Transverse colon (tissue), 4 donors: ENCODE measurements around the gene RAPGEF2. TPM values are rescaled to one million over a fixed set of nuclear protein-coding genes. Genes with fewer than 3 reads are reported as not detected.
"Not testable (repeated sequence)": the region's sequence is repeated elsewhere in the genome, so short reads cannot be mapped to it uniquely, and the experiment has no call there.

Experiments
- DNase-seq: peaks from one replicate; pipeline ENCODE4 v3.0.0-alpha.2; 2019
- H3K27ac ChIP-seq, 4 donors: fragments of 200-600 bp; sonication (generic); 2 replicates each; pipeline ENCODE4 v1.5.1; 2016 to 2018; ENCODE audit warnings: inconsistent platforms in 4 of 4
- H3K27me3 ChIP-seq: fragments of 200-600 bp; sonication (generic); 2 replicates; pipeline ENCODE4 v1.5.1; 2017; ENCODE audit warnings: inconsistent platforms
- H3K36me3 ChIP-seq, 4 donors: fragments of 200-600 bp; sonication (generic); 2 replicates each; pipeline ENCODE4 v1.5.1; 2017 to 2019; ENCODE audit warnings: inconsistent platforms in 4 of 4
- H3K4me1 ChIP-seq, 4 donors: fragments of 200-600 bp; sonication (generic); 2 replicates each; pipeline ENCODE4 v1.5.1; 2017 to 2020; ENCODE audit warnings: inconsistent platforms in 4 of 4
- H3K4me3 ChIP-seq, 4 donors: fragments of 200-600 bp; sonication (generic); 1 replicate in 1 of 4; 2 replicates in 3 of 4; pipeline versions ENCODE4 v1.5.1 to v1.6.1; 2017 to 2019; ENCODE audit warnings: inconsistent platforms in 4 of 4
- H3K9me3 ChIP-seq, 2 donors: fragments of 200-600 bp; sonication (generic); 2 replicates each; pipeline ENCODE4 v1.5.1; 2017 to 2019; ENCODE audit warnings: inconsistent platforms in 2 of 2
- CTCF ChIP-seq, 5 experiments: fragments of 200-600 bp in 3 of 5; fragments of 450-650 bp in 2 of 5; sonication (generic) in 3 of 5; IDR thresholded peaks; 1 replicate in 2 of 5; 2 replicates in 3 of 5; pipeline ENCODE4 v1.5.1; 2016 to 2017; ENCODE audit warnings: antibody characterized with exemption in 5 of 5, inconsistent platforms in 3 of 5, mild to moderate bottlenecking in 2 of 5, moderate library complexity in 1 of 5
- EP300 ChIP-seq: sonication (generic); formaldehyde crosslinking; IDR thresholded peaks from one replicate; pipeline ENCODE4 v1.6.1; 2017; ENCODE audit warnings: antibody characterized with exemption, low read depth
- POLR2A ChIP-seq: fragments of 450-650 bp; IDR thresholded peaks from one replicate; pipeline ENCODE4 v1.6.1; 2016; ENCODE audit warnings: antibody characterized with exemption, mild to moderate bottlenecking, moderate library complexity
- POLR2AphosphoS5 ChIP-seq, 3 donors: sonication (generic); formaldehyde crosslinking; IDR thresholded peaks; one replicate each; pipeline ENCODE4 v1.6.1; 2016; ENCODE audit warnings: antibody characterized with exemption in 3 of 3
- WGBS, 2 donors: methylation state at CpG; one replicate each; pipeline ENCODE4 v1.1.5; 2018; ENCODE audit warnings: low coverage in 1 of 2; 5-methylcytosine and 5-hydroxymethylcytosine counted together
- in situ Hi-C, 4 donors: fragments of 200-750 bp; cut with MboI; loops; one replicate each; pipeline versions ENCODE4 v1.15.0 to v1.15.1; 2017; ENCODE audit warnings: low sequenced_read_pairs in 3 of 4, low pct_ligation_motif_present in 1 of 4, low pct_unique_long_range_greater_than_20kb in 1 of 4
- intact Hi-C: fragments of 100-400 bp; cut with DNase I; formaldehyde crosslinking; loops from one replicate; pipeline ENCODE4 v1.15.1; 2023; ENCODE audit warnings: low total_unique reads
- total RNA-seq, 4 donors: library from RNA; depleted of rRNA; stranded (reverse); fragments of >200 nt; gene quantifications; one replicate each; pipeline ENCODE4 v1.1.0, GENCODE V29; 2016

The RAPGEF2 gene
- total RNA-seq, 4 donors from 2014 or later: 23.3 to 64.8 (median 49.6) TPM

DNA sequence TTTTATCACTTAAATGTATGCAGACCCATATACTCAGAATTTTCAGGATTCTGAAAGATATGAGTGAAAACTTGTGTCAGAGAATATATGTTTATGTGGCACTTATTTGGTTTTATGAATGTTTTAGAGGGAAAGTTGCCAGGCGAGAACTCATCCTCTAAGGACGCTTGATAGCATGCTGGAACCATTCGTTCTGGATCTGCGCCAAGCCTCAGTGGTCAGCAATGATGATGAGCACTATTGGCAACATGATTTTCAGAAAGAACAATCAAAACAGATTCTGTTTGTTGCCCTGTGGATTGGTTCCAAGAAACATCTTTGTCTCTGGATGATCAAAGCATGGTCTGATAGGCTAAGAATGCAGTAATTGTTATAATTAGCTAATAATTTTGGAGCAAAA, 32.1 kb upstream of the RAPGEF2 start:
- Histone ChIP-seq H3K27me3 (no peaks in the 10 kb centered on the region), H3K4me1 (peaks cover 0 to 15% (median 6%) of the 10 kb centered on the region in 4 donors), H3K9me3 (no peaks in the 10 kb centered on the region), H3K4me3 (no peak overlapping the region), H3K36me3 (no peaks in the 10 kb centered on the region), H3K27ac (peak overlapping the region in 2 of 4 donors; percentile 43 to 51)
- 76 to 82% methylated on average over 2 to 4 of the region's 4 CpGs for WGBS, 2 donors
- intact Hi-C loops (no loop called here), in situ Hi-C loops (no loop called here)
- DNase-seq: no peak
- TF ChIP-seq POLR2AphosphoS5 (IDR thresholded peaks at IDR 0.05) (no peak), EP300 (no peak), POLR2A (no peak), CTCF (IDR thresholded peaks at IDR 0.05) (no peak)

- H3K9me3 ChIP-seq: no peaks in the 10 kb centered on the region
- no peaks in the 10 kb centered on the region for H3K27me3 ChIP-seq
- peak overlapping the region; percentile 10 to 51 (median 35) for H3K27ac ChIP-seq
- peaks cover 0 to 15% (median 6%) of the 10 kb centered on the region in 4 donors for H3K4me1 ChIP-seq
- no peak for DNase-seq
- 14 to 34% methylated on average over 1 of the region's 1 CpG for WGBS, 2 donors
- H3K36me3 ChIP-seq: no peaks in the 10 kb centered on the region
- TF ChIP-seq POLR2AphosphoS5 (IDR thresholded peaks at IDR 0.05): no peak
- TF ChIP-seq EP300: no peak
- TF ChIP-seq CTCF (IDR thresholded peaks at IDR 0.05): no peak
- TF ChIP-seq POLR2A: no peak
- H3K4me3 ChIP-seq: no peak overlapping the region
- intact Hi-C loops: no loop called here
- in situ Hi-C loops: no loop called here
Measured at GRCh38 chr4:159071178-159071968, 31.5 kb upstream of the RAPGEF2 start.

- no peak for DNase-seq
- no peak for TF ChIP-seq POLR2AphosphoS5 (IDR thresholded peaks at IDR 0.05)
- no peak for TF ChIP-seq POLR2A
- no peak for TF ChIP-seq EP300
- no peak for TF ChIP-seq CTCF (IDR thresholded peaks at IDR 0.05)
- in situ Hi-C loops (no loop called here), intact Hi-C loops (no loop called here)
- Histone ChIP-seq H3K4me1 (peaks cover 0 to 15% (median 6%) of the 10 kb centered on the region in 4 donors), H3K27ac (peak overlapping the region; percentile 10 to 51 (median 35)), H3K4me3 (no peak overlapping the region), H3K36me3 (no peaks in the 10 kb centered on the region), H3K9me3 (no peaks in the 10 kb centered on the region), H3K27me3 (no peaks in the 10 kb centered on the region)
- WGBS, 2 donors: 94 to 97% methylated on average over 6 of the region's 6 CpGs
Measured at GRCh38 chr4:159071969-159072765, 30.7 kb upstream of the RAPGEF2 start.

DNA sequence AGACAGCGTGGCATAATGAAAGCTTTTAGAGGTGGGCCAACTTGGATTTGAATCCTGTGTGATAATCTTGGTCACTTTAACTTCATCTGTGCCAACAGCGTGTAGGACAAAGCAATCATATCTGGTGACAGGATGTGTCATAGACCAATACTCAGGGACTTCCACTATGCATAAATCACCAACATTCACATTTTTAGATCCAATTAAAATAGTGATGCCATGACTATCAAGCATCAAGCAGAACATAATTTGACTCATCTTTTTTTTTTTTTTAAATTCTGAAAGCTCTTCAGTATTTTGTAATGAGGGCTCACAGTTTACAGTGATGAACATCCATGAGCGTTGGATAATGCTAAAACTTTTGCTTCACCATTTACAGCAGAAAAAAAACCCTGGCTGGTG, 27.3 kb upstream of the RAPGEF2 start:
- in situ Hi-C loops: no loop called here
- DNase-seq: no peak
- TF ChIP-seq POLR2AphosphoS5 (IDR thresholded peaks at IDR 0.05) (no peak), POLR2A (no peak), CTCF (IDR thresholded peaks at IDR 0.05) (no peak), EP300 (no peak)
- peaks cover 0 to 20% (median 6%) of the 10 kb centered on the region in 4 donors for H3K4me1 ChIP-seq
- no peak overlapping the region for H3K4me3 ChIP-seq
- H3K27me3 ChIP-seq: no peaks in the 10 kb centered on the region
- 62 to 63% methylated on average over 3 of the region's 3 CpGs for WGBS, 2 donors
- H3K27ac ChIP-seq: no peak overlapping the region
- intact Hi-C loops: no loop called here
- no peaks in the 10 kb centered on the region for H3K9me3 ChIP-seq
- no peaks in the 10 kb centered on the region for H3K36me3 ChIP-seq

- H3K4me3 ChIP-seq, H3K36me3 ChIP-seq, in situ Hi-C loops, H3K4me1 ChIP-seq, H3K27me3 ChIP-seq, intact Hi-C loops, H3K9me3 ChIP-seq: not testable (repeated sequence)
- peak overlapping the region in 1 of 4 donors; percentile 55 for H3K27ac ChIP-seq
- DNase-seq: peak; percentile 30
- 81 to 90% methylated on average over 10 to 13 of the region's 13 CpGs for WGBS, 2 donors
Measured at GRCh38 chr4:159077018-159077417, 25.9 kb upstream of the RAPGEF2 start.
